ENCODE results near the gene PLCL1.

Gene PLCL1

GRCh38 chr2:198102120-198102519 is 297.7 kb downstream of the PLCL1 start:
- H3K9me3 ChIP-seq (ENCODE audit: low read length) = no peaks in the 10 kb centered on the region
- peaks cover 4% of the 10 kb centered on the region for H3K4me1 ChIP-seq (ENCODE audit: insufficient read depth, low read length)
- H3K4me3 ChIP-seq (ENCODE audit: low read depth in 1 of 2, low read length in 2 of 2) = no peak overlapping the region
- H3K27me3 ChIP-seq (ENCODE audit: control insufficient read depth in 1 of 2, insufficient read depth in 2 of 2, low read length in 2 of 2) = no peaks in the 10 kb centered on the region
- no peak overlapping the region for H3K9ac ChIP-seq (ENCODE audit: low read length)
- no peaks in the 10 kb centered on the region for H3K36me3 ChIP-seq (ENCODE audit: insufficient read depth, low read length)
- no peak overlapping the region for H3K27ac ChIP-seq (ENCODE audit: low read depth, low read length)

GRCh38 chr2:198102856-198103255 is 298.5 kb downstream of the PLCL1 start:
- H3K27ac ChIP-seq (ENCODE audit: low read depth, low read length) = no peak overlapping the region
- H3K9me3 ChIP-seq (ENCODE audit: low read length) = no peaks in the 10 kb centered on the region
- no peaks in the 10 kb centered on the region for H3K36me3 ChIP-seq (ENCODE audit: insufficient read depth, low read length)
- no peak overlapping the region for H3K4me3 ChIP-seq (ENCODE audit: low read depth in 1 of 2, low read length in 2 of 2)
- no peak overlapping the region for H3K9ac ChIP-seq (ENCODE audit: low read length)
- no peaks in the 10 kb centered on the region for H3K27me3 ChIP-seq (ENCODE audit: control insufficient read depth in 1 of 2, insufficient read depth in 2 of 2, low read length in 2 of 2)
- H3K4me1 ChIP-seq (ENCODE audit: insufficient read depth, low read length) = peaks cover 4% of the 10 kb centered on the region

- Histone ChIP-seq H3K27me3 (ENCODE audit: control insufficient read depth in 1 of 2, insufficient read depth in 2 of 2, low read length in 2 of 2) (no peaks in the 10 kb centered on the region), H3K4me1 (ENCODE audit: insufficient read depth, low read length) (peaks cover 4% of the 10 kb centered on the region), H3K27ac (ENCODE audit: low read depth, low read length) (no peak overlapping the region), H3K9me3 (ENCODE audit: low read length) (no peaks in the 10 kb centered on the region), H3K9ac (ENCODE audit: low read length) (no peak overlapping the region), H3K4me3 (ENCODE audit: low read depth in 1 of 2, low read length in 2 of 2) (no peak overlapping the region), H3K36me3 (ENCODE audit: insufficient read depth, low read length) (no peaks in the 10 kb centered on the region)
Measured at GRCh38 chr2:198106621-198107385, 302.4 kb downstream of the PLCL1 start.

- H3K27ac ChIP-seq (ENCODE audit: low read depth, low read length) = no peak overlapping the region
- H3K4me1 ChIP-seq (ENCODE audit: insufficient read depth, low read length) = peaks cover 13% of the 10 kb centered on the region
- no peaks in the 10 kb centered on the region for H3K36me3 ChIP-seq (ENCODE audit: insufficient read depth, low read length)
Measured at GRCh38 chr2:198113316-198113715, 308.9 kb downstream of the PLCL1 start.

GRCh38 chr2:198114064-198114463 is 309.7 kb downstream of the PLCL1 start:
- Histone ChIP-seq H3K27ac (ENCODE audit: low read depth, low read length) (no peak overlapping the region), H3K9me3 (ENCODE audit: low read length) (no peaks in the 10 kb centered on the region), H3K27me3 (ENCODE audit: control insufficient read depth in 1 of 2, insufficient read depth in 2 of 2, low read length in 2 of 2) (no peaks in the 10 kb centered on the region), H3K36me3 (ENCODE audit: insufficient read depth, low read length) (no peaks in the 10 kb centered on the region), H3K9ac (ENCODE audit: low read length) (no peak overlapping the region), H3K4me3 (ENCODE audit: low read depth in 1 of 2, low read length in 2 of 2) (no peak overlapping the region), H3K4me1 (ENCODE audit: insufficient read depth, low read length) (peaks cover 13% of the 10 kb centered on the region)

More at GRCh38 chr2:198113316-198113715, 308.9 kb downstream of the PLCL1 start:
- H3K27me3 ChIP-seq (ENCODE audit: control insufficient read depth in 1 of 2, insufficient read depth in 2 of 2, low read length in 2 of 2) = no peaks in the 10 kb centered on the region
- no peak overlapping the region for H3K4me3 ChIP-seq (ENCODE audit: low read depth in 1 of 2, low read length in 2 of 2)
- H3K9me3 ChIP-seq (ENCODE audit: low read length) = no peaks in the 10 kb centered on the region
- H3K9ac ChIP-seq (ENCODE audit: low read length) = no peak overlapping the region

- Histone ChIP-seq H3K4me3 (ENCODE audit: low read depth in 1 of 2, low read length in 2 of 2) (no peak overlapping the region), H3K9ac (ENCODE audit: low read length) (no peak overlapping the region), H3K27me3 (ENCODE audit: control insufficient read depth in 1 of 2, insufficient read depth in 2 of 2, low read length in 2 of 2) (no peaks in the 10 kb centered on the region), H3K27ac (ENCODE audit: low read depth, low read length) (no peak overlapping the region), H3K4me1 (ENCODE audit: insufficient read depth, low read length) (peaks cover 13% of the 10 kb centered on the region), H3K36me3 (ENCODE audit: insufficient read depth, low read length) (no peaks in the 10 kb centered on the region), H3K9me3 (ENCODE audit: low read length) (no peaks in the 10 kb centered on the region)
Measured at GRCh38 chr2:198115201-198115600, 310.8 kb downstream of the PLCL1 start.

GRCh38 chr2:198116756-198117155 is 312.4 kb downstream of the PLCL1 start:
- H3K4me3 ChIP-seq (ENCODE audit: low read depth in 1 of 2, low read length in 2 of 2) = no peak overlapping the region
- no peak overlapping the region for H3K27ac ChIP-seq (ENCODE audit: low read depth, low read length)
- peaks cover 13% of the 10 kb centered on the region for H3K4me1 ChIP-seq (ENCODE audit: insufficient read depth, low read length)
- no peaks in the 10 kb centered on the region for H3K27me3 ChIP-seq (ENCODE audit: control insufficient read depth in 1 of 2, insufficient read depth in 2 of 2, low read length in 2 of 2)
- no peak overlapping the region for H3K9ac ChIP-seq (ENCODE audit: low read length)
- no peaks in the 10 kb centered on the region for H3K36me3 ChIP-seq (ENCODE audit: insufficient read depth, low read length)
- no peaks in the 10 kb centered on the region for H3K9me3 ChIP-seq (ENCODE audit: low read length)

GRCh38 chr2:198117406-198118041 is 313.1 kb downstream of the PLCL1 start:
- H3K36me3 ChIP-seq (ENCODE audit: insufficient read depth, low read length) = no peaks in the 10 kb centered on the region
- H3K9ac ChIP-seq (ENCODE audit: low read length) = no peak overlapping the region
- H3K4me1 ChIP-seq (ENCODE audit: insufficient read depth, low read length) = peaks cover 13% of the 10 kb centered on the region
- no peaks in the 10 kb centered on the region for H3K9me3 ChIP-seq (ENCODE audit: low read length)
- no peak overlapping the region for H3K27ac ChIP-seq (ENCODE audit: low read depth, low read length)
- no peaks in the 10 kb centered on the region for H3K27me3 ChIP-seq (ENCODE audit: control insufficient read depth in 1 of 2, insufficient read depth in 2 of 2, low read length in 2 of 2)
- H3K4me3 ChIP-seq (ENCODE audit: low read depth in 1 of 2, low read length in 2 of 2) = no peak overlapping the region

- no peaks in the 10 kb centered on the region for H3K9me3 ChIP-seq (ENCODE audit: low read length)
- no peak overlapping the region for H3K27ac ChIP-seq (ENCODE audit: low read depth, low read length)
- H3K36me3 ChIP-seq (ENCODE audit: insufficient read depth, low read length) = no peaks in the 10 kb centered on the region
- no peak overlapping the region for H3K9ac ChIP-seq (ENCODE audit: low read length)
- H3K4me1 ChIP-seq (ENCODE audit: insufficient read depth, low read length) = no peaks in the 10 kb centered on the region
- no peaks in the 10 kb centered on the region for H3K27me3 ChIP-seq (ENCODE audit: control insufficient read depth in 1 of 2, insufficient read depth in 2 of 2, low read length in 2 of 2)
- no peak overlapping the region for H3K4me3 ChIP-seq (ENCODE audit: low read depth in 1 of 2, low read length in 2 of 2)
Measured at GRCh38 chr2:198127627-198128026, 323.2 kb downstream of the PLCL1 start.

GRCh38 chr2:198129609-198130008 is 325.2 kb downstream of the PLCL1 start:
- Histone ChIP-seq H3K4me3 (ENCODE audit: low read depth in 1 of 2, low read length in 2 of 2) (no peak overlapping the region), H3K27ac (ENCODE audit: low read depth, low read length) (no peak overlapping the region), H3K4me1 (ENCODE audit: insufficient read depth, low read length) (peaks cover 3% of the 10 kb centered on the region), H3K27me3 (ENCODE audit: control insufficient read depth in 1 of 2, insufficient read depth in 2 of 2, low read length in 2 of 2) (no peaks in the 10 kb centered on the region), H3K9me3 (ENCODE audit: low read length) (no peaks in the 10 kb centered on the region), H3K9ac (ENCODE audit: low read length) (no peak overlapping the region), H3K36me3 (ENCODE audit: insufficient read depth, low read length) (no peaks in the 10 kb centered on the region)

GRCh38 chr2:198134293-198134955 is 330.0 kb downstream of the PLCL1 start:
- H3K9ac ChIP-seq (ENCODE audit: low read length) = no peak overlapping the region
- H3K27ac ChIP-seq (ENCODE audit: low read depth, low read length) = no peak overlapping the region
- H3K4me1 ChIP-seq (ENCODE audit: insufficient read depth, low read length) = peaks cover 4% of the 10 kb centered on the region
- no peaks in the 10 kb centered on the region for H3K36me3 ChIP-seq (ENCODE audit: insufficient read depth, low read length)
- no peaks in the 10 kb centered on the region for H3K9me3 ChIP-seq (ENCODE audit: low read length)
- no peaks in the 10 kb centered on the region for H3K27me3 ChIP-seq (ENCODE audit: control insufficient read depth in 1 of 2, insufficient read depth in 2 of 2, low read length in 2 of 2)
- H3K4me3 ChIP-seq (ENCODE audit: low read depth in 1 of 2, low read length in 2 of 2) = no peak overlapping the region

Data from muscle layer of colon (tissue), 2 donors.